Measurements from ENCODE around the gene EMP2.

EMP2 gene

GRCh38 chr16:10620120-10620519 lies 39.7 kb upstream of the EMP2 start (continued):
- TF ChIP-seq TSHZ2 (CRISPR knock-in tag; IDR thresholded peaks at IDR 0.05) (no peak), CREB5 (CRISPR knock-in tag; IDR thresholded peaks at IDR 0.05; ENCODE audit: low read depth) (no peak), SNAI2 (CRISPR knock-in tag; IDR thresholded peaks at IDR 0.05) (no peak), ISL1 (CRISPR knock-in tag; IDR thresholded peaks at IDR 0.05) (no peak), OSR1 (CRISPR knock-in tag; IDR thresholded peaks at IDR 0.05) (no peak)

- TF ChIP-seq ZC3H10 (CRISPR knock-in tag; IDR thresholded peaks at IDR 0.05), result no peak
- no peak for TF ChIP-seq PPARA (CRISPR knock-in tag; IDR thresholded peaks at IDR 0.05; ENCODE audit: borderline replicate concordance)
- no peak for TF ChIP-seq POU6F1 (CRISPR knock-in tag; IDR thresholded peaks at IDR 0.05; ENCODE audit: borderline replicate concordance, low read depth)
- TF ChIP-seq BACH2 (CRISPR knock-in tag; IDR thresholded peaks at IDR 0.05; ENCODE audit: borderline replicate concordance), result no peak
- no peak for TF ChIP-seq ZNF8 (CRISPR knock-in tag; IDR thresholded peaks at IDR 0.05)
- TF ChIP-seq TOX (CRISPR knock-in tag; IDR thresholded peaks at IDR 0.05; ENCODE audit: borderline replicate concordance), result no peak
- no peak for TF ChIP-seq TSHZ2 (CRISPR knock-in tag; IDR thresholded peaks at IDR 0.05)
- TF ChIP-seq ZNF70 (CRISPR knock-in tag; IDR thresholded peaks at IDR 0.05), result no peak
- no peak for TF ChIP-seq CSRNP3 (CRISPR knock-in tag; IDR thresholded peaks at IDR 0.05)
- no peak for TF ChIP-seq PATZ1 (CRISPR knock-in tag; IDR thresholded peaks at IDR 0.05; ENCODE audit: borderline replicate concordance)
- no peak for TF ChIP-seq OSR1 (CRISPR knock-in tag; IDR thresholded peaks at IDR 0.05)
- no peak for TF ChIP-seq CSDC2 (CRISPR knock-in tag; IDR thresholded peaks at IDR 0.05)
- TF ChIP-seq SNAI2 (CRISPR knock-in tag; IDR thresholded peaks at IDR 0.05), result no peak
- no peak for TF ChIP-seq CREB5 (CRISPR knock-in tag; IDR thresholded peaks at IDR 0.05; ENCODE audit: low read depth)
- no peak for TF ChIP-seq ZFP3 (CRISPR knock-in tag; IDR thresholded peaks at IDR 0.05)
- no peak for TF ChIP-seq ZFP30 (CRISPR knock-in tag; IDR thresholded peaks at IDR 0.05)
- TF ChIP-seq ESRRG (CRISPR knock-in tag; IDR thresholded peaks at IDR 0.05), result no peak
- ATAC-seq, result no peak
Measured at GRCh38 chr16:10619271-10619849, 39.0 kb upstream of the EMP2 start.

Measured in SK-N-SH treated with all-trans-retinoic acid at 6 μM for 48 hours (cell line).